Ascending aorta (tissue), 2 donors: ENCODE data around the gene C5orf15. TPM values are rescaled to one million over a fixed set of nuclear protein-coding genes. Genes with fewer than 3 reads are reported as not detected.

Experiments used
- DNase-seq, 2 donors: peaks; one replicate each; pipeline ENCODE4 v3.0.0-alpha.2; 2019; ENCODE audit warnings: low spot score in 2 of 2
- H3K27ac ChIP-seq, 2 donors: fragments of 200-600 bp; sonication (generic); one replicate each; pipeline ENCODE4 v1.5.1; 2016 to 2017; ENCODE audit warnings: mild to moderate bottlenecking in 1 of 2
- H3K27me3 ChIP-seq: fragments of 200-600 bp; sonication (generic); one replicate; pipeline ENCODE4 v1.5.1; 2017
- H3K36me3 ChIP-seq, 2 donors: fragments of 200-600 bp; sonication (generic); one replicate each; pipeline ENCODE4 v1.5.1; 2016
- H3K4me1 ChIP-seq, 2 donors: fragments of 200-600 bp; sonication (generic); one replicate each; pipeline ENCODE4 v1.5.1; 2016 to 2017; ENCODE audit warnings: mild to moderate bottlenecking in 1 of 2
- H3K4me3 ChIP-seq, 2 donors: fragments of 200-600 bp; sonication (generic); one replicate each; pipeline ENCODE4 v1.5.1; 2016 to 2017; ENCODE audit warnings: mild to moderate bottlenecking in 1 of 2
- H3K9me3 ChIP-seq, 2 donors: fragments of 200-600 bp; sonication (generic); one replicate each; pipeline ENCODE4 v1.5.1; 2016
- CTCF ChIP-seq, 3 experiments: fragments of 200-600 bp in 2 of 3; fragments of 450-650 bp in 1 of 3; sonication (generic) in 2 of 3; IDR thresholded peaks; one replicate each; pipeline ENCODE4 v1.5.1; 2016 to 2019; ENCODE audit warnings: antibody characterized with exemption in 3 of 3, mild to moderate bottlenecking in 1 of 3, moderate library complexity in 1 of 3
- intact Hi-C: fragments of 100-400 bp; cut with DNase I; formaldehyde crosslinking; loops from one replicate; pipeline ENCODE4 v1.15.1; 2023
- total RNA-seq: library from RNA; depleted of rRNA; stranded (reverse); fragments of >200 nt; gene quantifications from one replicate; pipeline ENCODE4 v1.1.0, GENCODE V29; 2016

Gene C5orf15
- total RNA-seq, 1 donor from 2014 or later: 177 TPM

- H3K4me3 ChIP-seq: no peak overlapping the region
- TF ChIP-seq CTCF (IDR thresholded peaks at IDR 0.05): no peak
- intact Hi-C loops: no loop called here
- no peaks in the 10 kb centered on the region for H3K27me3 ChIP-seq
- H3K4me1 ChIP-seq: peaks cover 4 to 23% of the 10 kb centered on the region in 2 donors
- H3K9me3 ChIP-seq: no peaks in the 10 kb centered on the region
- H3K27ac ChIP-seq: no peak overlapping the region
- no peak for DNase-seq
- H3K36me3 ChIP-seq: no peaks in the 10 kb centered on the region
Measured at GRCh38 chr5:133934311-133934710, 34.1 kb downstream of the C5orf15 start.

DNA sequence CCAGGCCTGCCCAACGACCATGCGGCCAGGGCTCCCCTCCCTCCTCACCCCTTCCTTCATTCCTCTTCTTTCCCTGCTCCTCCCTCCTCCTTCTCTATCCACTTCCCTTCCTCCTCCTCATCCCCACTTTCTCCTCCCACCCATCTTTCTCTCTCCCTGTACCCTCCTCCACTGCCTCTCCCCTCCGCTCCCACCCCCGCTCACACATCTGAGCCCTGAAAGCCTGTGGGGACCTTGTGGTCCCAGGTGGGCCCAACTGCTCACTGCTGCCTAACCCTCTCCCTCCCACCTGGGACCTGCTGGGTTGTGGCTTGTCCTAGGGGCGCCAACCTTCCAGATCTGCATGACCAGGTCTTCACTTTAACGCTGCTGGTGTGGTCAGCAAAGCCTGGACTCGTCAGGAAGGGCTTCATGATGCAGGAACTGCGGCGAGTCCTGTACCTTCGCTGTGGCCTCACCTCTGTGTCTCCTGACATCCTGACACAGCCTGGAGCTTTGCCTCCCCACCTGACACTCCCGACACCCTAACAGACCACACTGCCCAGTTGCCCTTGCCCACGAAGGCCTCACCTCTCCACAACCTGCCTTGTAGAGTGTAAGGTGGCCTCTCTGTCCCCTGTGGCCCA is 34.6 kb downstream of the C5orf15 start:
- H3K36me3 ChIP-seq: no peaks in the 10 kb centered on the region
- H3K27ac ChIP-seq: peak overlapping the region; percentile 62 to 71
- no peaks in the 10 kb centered on the region for H3K9me3 ChIP-seq
- H3K4me3 ChIP-seq: no peak overlapping the region
- TF ChIP-seq CTCF (IDR thresholded peaks at IDR 0.05): no peak
- DNase-seq: no peak
- H3K27me3 ChIP-seq: no peaks in the 10 kb centered on the region
- intact Hi-C loops: no loop called here
- H3K4me1 ChIP-seq: peaks cover 4 to 25% of the 10 kb centered on the region in 2 donors

- Histone ChIP-seq H3K4me1 (peaks cover 4 to 25% of the 10 kb centered on the region in 2 donors), H3K4me3 (no peak overlapping the region), H3K27me3 (no peaks in the 10 kb centered on the region), H3K27ac (peak overlapping the region; percentile 62 to 71), H3K36me3 (no peaks in the 10 kb centered on the region), H3K9me3 (no peaks in the 10 kb centered on the region)
- no peak for TF ChIP-seq CTCF (IDR thresholded peaks at IDR 0.05)
- intact Hi-C loops: no loop called here
- DNase-seq: no peak
Measured at GRCh38 chr5:133933169-133933509, 35.3 kb downstream of the C5orf15 start.

DNA sequence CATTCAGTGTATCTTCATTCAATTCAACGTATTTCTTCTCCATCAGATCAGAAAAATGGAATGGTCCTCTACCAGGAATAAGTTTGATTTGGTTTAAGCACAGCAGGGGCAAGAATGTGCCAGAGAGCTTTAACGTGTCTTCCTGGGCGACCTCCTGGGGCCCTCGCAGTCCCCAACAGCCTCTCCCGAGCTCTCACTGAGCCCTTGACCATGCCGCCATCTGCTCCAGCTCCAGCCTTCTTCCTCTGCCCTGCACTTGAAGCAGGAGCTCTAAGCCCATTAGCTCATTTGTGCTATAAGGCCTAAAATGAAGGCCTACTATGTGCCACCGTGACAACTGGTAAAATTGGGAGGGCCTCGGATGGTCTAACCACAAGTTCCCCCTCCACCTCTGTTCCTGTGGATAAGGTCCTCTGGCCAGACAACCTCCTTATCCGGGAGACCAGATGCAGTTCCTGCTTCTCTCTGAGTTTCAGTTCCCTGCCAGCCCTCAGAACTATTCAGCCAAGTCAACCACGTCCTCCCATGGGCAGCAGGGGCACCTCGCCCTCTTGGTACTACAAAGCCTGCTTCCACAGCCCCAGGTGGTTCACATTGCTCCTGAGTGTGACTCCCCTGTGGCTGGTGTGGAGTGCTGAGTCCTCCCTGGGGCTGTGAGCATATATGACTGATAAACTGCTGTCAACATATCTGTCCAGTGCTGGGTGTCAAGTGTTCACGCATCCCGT is 35.8 kb downstream of the C5orf15 start:
- no peaks in the 10 kb centered on the region for H3K27me3 ChIP-seq
- H3K4me3 ChIP-seq: no peak overlapping the region
- H3K27ac ChIP-seq: peak overlapping the region; percentile 62 to 71
- H3K36me3 ChIP-seq: no peaks in the 10 kb centered on the region
- no peak for DNase-seq
- intact Hi-C loops: no loop called here
- no peak for TF ChIP-seq CTCF (IDR thresholded peaks at IDR 0.05)
- peaks cover 4 to 25% of the 10 kb centered on the region in 2 donors for H3K4me1 ChIP-seq
- no peaks in the 10 kb centered on the region for H3K9me3 ChIP-seq

DNA sequence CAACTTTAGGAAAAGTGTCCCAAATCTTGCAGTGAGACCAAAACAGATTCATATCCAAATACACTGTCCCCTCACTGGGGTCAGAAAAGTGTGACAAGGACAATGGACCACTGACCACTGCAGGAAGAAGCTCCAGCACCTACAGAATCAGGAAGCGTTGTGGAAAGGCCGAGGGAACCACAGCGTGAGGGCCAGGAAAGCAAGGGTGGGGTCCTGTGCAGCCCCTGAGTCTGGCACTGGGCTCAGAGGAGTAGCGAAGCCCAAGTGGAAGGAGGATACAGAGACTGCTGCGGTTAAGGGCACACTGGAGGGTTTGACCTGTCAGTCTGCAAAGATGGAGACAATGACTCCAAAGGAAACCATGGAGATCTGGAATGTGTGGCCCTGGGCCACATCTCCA is 36.9 kb downstream of the C5orf15 start:
- Histone ChIP-seq H3K4me3 (no peak overlapping the region), H3K36me3 (no peaks in the 10 kb centered on the region), H3K27ac (no peak overlapping the region), H3K27me3 (no peaks in the 10 kb centered on the region), H3K9me3 (no peaks in the 10 kb centered on the region), H3K4me1 (peaks cover 4 to 30% of the 10 kb centered on the region in 2 donors)
- intact Hi-C loops: loop anchor here (2.0 kb wide), 2 partner anchors 15 to 37 kb away; partner anchors contain the start of gene C5orf15
- DNase-seq: no peak
- TF ChIP-seq CTCF (IDR thresholded peaks at IDR 0.05): no peak
